GM18873 (cell line): Measurements from ENCODE around the gene SH2D1A.

ENCODE experiments used
- ATAC-seq: cut with Tn5 transposase; IDR thresholded peaks from one replicate; pipeline ENCODE4 v1.9.1; 2021; ENCODE audit warnings: mild to moderate bottlenecking, moderate library complexity, moderate number of reproducible peaks; ENCODE audit not compliant: unreplicated experiment, low FRiP score

Gene SH2D1A

DNA sequence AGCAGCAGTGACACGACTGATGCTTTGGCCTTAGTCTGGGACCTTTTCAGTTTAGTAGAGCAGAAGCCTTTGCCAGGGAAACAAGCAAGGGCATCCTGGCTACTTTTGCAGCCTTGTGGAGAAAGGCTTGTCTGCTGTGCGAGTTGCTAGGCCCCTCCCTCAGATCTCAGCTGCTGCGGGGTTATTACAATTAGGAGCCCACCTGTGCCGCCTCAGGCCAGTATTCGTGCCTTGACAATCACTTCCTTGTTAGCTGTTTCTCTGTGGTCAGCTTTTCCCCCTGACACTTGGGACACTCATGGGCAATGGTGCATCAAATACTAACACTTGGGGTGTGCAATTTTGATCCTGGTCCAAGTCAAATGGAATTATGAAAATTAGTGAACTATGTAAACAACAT lies 67.9 kb downstream of the SH2D1A start:
- ATAC-seq: no peak

DNA sequence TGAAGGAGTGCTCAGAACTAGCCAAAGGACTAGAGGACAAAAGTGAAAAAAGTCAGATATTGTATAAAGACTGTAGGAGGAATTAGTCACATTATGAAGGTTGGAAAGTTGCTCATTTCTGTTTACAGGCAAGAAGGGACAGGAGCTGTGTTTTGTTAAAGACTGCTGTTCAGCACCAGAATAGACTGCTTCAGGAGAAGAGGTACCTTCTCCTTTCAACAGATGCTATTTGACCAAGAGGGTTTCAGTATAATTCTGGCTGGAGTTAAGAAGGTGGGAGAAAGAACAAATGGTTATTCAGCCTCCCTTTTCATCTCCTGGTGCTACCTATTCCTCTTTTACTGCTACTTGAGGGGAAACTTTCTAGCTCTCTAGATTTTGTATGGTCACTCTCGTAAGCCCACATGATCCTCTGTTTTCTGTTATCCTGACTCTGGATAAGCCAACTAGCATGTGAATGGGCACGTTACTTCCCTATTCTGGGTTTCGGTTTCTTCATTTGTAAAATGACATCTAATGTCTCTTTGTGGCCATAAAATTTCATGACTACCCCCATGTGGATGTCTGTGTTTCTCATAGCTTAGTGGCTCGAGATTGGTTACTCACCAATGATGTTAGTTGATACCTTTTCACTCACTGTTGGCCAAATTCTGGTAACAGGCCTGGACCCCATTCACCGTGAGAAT lies 68.9 kb downstream of the SH2D1A start:
- ATAC-seq: no peak

DNA sequence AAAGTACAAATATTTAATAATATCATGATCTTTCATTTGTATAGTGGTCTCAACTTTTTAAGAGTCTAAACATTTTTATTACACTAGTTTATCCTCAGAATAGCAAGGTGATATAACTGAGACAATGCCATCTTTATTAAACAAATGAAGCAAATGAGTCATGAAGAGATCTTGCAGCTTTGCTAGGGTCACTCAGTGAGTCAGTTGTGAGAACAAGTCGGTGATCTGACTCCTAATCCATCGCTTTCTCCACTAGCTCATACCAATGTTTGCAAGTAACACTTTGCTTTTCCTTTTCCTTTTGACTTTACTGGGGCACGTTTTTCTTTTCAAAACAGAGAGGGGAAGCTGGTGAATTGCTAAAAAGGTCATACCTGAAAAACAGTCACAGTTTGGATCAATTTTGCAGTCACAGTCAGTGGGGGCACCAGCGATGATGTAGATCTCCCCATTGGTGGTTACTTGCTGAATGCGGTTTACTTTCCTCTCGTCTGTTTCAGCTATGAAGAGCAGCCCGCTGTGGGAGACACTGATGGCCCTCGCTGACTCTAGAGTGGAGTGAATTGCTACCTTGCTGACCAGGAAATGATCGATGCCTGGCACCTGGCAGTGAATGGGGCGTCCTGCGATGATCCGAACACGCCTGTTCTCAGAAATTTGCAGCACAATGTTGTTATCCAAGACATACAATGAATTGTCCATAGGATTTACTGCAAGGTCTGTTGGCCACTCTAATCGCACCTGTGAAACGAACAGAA lies 75.7 kb downstream of the SH2D1A start:
- ATAC-seq: no peak
